ENCODE results near the gene NYNRIN. TPM values are rescaled to one million over a fixed set of nuclear protein-coding genes. Genes with fewer than 3 reads are reported as not detected.
A peak's percentile ranks its signal among the peaks of the same experiment; 100 is the strongest.

Gene NYNRIN
- total RNA-seq, 1 donor from 2014 or later, result 10.4 TPM

DNA sequence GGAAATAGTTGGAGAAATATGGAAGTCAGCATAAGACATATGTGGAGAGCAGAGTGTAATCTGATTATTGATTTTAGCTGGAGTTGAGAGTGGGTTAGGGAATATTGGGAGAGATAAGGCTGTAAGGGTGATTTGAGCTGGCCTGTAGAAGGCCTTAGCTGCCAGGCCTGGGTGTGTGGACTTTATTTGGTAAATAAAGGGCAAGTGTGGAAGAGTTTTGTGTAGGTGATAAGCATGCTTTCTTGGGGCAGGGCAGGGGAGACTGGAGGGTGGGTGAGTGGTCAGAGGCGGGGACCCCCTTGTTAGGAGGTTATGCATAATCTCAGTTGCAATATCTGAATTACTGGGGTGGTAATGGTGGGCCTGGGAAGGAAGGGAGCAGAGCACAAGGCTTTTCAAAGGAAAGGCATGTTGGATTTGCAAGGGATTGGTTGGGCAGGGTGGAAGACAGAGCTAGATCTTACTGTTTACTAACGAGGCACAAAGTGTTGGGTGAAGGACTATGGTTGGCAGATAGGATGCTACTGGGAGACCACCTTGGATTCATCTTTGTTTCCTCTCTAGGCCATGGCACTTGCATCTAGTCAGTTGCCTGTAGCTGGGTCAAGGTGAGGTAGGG lies 36.5 kb downstream of the NYNRIN start:
- H3K9me3 Mint-ChIP-seq, result no peaks in the 10 kb centered on the region

DNA sequence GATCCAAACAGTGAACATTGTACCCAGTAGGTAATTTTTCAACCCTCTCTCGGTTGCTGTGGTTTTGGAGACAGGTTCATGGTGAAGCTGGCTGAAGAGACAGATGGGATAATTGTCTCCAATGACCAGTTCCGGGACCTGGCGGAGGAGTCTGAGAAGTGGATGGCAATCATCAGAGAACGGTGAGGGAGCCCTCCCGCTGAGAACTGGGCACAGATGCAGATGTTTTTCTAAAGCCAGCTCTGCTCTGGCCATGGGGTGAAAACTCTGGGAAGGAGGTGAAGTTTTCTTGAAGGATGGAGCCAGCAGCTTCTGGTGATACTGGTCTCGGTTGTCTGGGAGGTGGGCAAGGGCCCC lies 37.2 kb downstream of the NYNRIN start:
- no peaks in the 10 kb centered on the region for H3K9me3 Mint-ChIP-seq
- peaks cover 5% of the 10 kb centered on the region for H3K36me3 Mint-ChIP-seq (ENCODE audit: low read depth)
- peak overlapping the region; percentile 85 for H3K4me3 Mint-ChIP-seq
- peaks cover 28% of the 10 kb centered on the region for H3K4me1 Mint-ChIP-seq
- no peak overlapping the region for H3K27ac Mint-ChIP-seq (ENCODE audit: unreplicated experiment)
- DNase-seq (ENCODE audit: low read depth, low spot score), result no peak
- TF ChIP-seq, protein P1, sequence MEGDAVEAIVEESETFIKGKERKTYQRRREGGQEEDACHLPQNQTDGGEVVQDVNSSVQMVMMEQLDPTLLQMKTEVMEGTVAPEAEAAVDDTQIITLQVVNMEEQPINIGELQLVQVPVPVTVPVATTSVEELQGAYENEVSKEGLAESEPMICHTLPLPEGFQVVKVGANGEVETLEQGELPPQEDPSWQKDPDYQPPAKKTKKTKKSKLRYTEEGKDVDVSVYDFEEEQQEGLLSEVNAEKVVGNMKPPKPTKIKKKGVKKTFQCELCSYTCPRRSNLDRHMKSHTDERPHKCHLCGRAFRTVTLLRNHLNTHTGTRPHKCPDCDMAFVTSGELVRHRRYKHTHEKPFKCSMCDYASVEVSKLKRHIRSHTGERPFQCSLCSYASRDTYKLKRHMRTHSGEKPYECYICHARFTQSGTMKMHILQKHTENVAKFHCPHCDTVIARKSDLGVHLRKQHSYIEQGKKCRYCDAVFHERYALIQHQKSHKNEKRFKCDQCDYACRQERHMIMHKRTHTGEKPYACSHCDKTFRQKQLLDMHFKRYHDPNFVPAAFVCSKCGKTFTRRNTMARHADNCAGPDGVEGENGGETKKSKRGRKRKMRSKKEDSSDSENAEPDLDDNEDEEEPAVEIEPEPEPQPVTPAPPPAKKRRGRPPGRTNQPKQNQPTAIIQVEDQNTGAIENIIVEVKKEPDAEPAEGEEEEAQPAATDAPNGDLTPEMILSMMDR (conservative IDR thresholded peaks at IDR 0.05), result no peak
- no peaks in the 10 kb centered on the region for H3K27me3 Mint-ChIP-seq (ENCODE audit: low read depth)

More for the DNA sequence above, 36.5 kb downstream of the NYNRIN start:
- Mint-ChIP-seq H3K4me1 (peaks cover 26% of the 10 kb centered on the region), H3K27ac (ENCODE audit: unreplicated experiment) (peak overlapping the region; percentile 59), H3K27me3 (ENCODE audit: low read depth) (no peaks in the 10 kb centered on the region), H3K4me3 (peak overlapping the region; percentile 2), H3K36me3 (ENCODE audit: low read depth) (peaks cover 5% of the 10 kb centered on the region)
- TF ChIP-seq, protein P1 (conservative IDR thresholded peaks at IDR 0.05), result no peak
- DNase-seq (ENCODE audit: low read depth, low spot score), result no peak

DNA sequence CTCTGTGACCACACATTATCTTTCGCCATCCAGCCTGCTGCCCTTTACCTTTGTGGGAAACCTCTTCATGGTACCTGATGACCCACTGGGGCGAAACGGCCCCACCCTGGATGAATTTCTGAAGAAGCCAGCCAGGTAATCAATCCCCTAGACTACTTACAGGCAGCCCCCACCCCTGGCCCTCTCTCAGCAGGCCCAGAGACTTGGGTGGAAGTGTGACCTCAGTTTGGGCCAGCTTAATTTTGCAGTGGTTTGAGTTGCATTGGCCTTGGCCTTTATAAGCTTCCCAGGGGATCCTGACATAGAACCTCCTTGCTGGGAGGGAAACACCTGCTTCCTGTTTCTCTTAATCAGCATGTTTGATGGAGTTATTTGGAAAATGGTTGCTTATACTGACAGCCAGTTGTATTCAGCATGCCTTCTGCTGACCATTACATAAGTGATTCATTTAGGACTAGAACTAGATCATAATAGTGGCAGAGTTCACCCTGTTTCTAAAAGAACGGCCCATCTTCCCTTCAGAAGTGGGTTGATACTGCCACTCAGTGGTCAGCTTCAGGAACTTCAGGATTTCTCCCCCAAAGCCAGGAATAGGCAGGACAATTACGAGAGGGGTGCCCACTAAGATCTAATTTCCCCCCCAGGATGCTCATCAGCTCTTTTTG lies 37.7 kb downstream of the NYNRIN start:
- Mint-ChIP-seq H3K9me3 (no peaks in the 10 kb centered on the region), H3K27ac (ENCODE audit: unreplicated experiment) (no peak overlapping the region), H3K27me3 (ENCODE audit: low read depth) (no peaks in the 10 kb centered on the region), H3K36me3 (ENCODE audit: low read depth) (peaks cover 5% of the 10 kb centered on the region), H3K4me1 (peaks cover 27% of the 10 kb centered on the region), H3K4me3 (peak overlapping the region; percentile 85)
- TF ChIP-seq, protein P1 (conservative IDR thresholded peaks at IDR 0.05), result peak; percentile 81
- DNase-seq (ENCODE audit: low read depth, low spot score), result peak; percentile 38

DNA sequence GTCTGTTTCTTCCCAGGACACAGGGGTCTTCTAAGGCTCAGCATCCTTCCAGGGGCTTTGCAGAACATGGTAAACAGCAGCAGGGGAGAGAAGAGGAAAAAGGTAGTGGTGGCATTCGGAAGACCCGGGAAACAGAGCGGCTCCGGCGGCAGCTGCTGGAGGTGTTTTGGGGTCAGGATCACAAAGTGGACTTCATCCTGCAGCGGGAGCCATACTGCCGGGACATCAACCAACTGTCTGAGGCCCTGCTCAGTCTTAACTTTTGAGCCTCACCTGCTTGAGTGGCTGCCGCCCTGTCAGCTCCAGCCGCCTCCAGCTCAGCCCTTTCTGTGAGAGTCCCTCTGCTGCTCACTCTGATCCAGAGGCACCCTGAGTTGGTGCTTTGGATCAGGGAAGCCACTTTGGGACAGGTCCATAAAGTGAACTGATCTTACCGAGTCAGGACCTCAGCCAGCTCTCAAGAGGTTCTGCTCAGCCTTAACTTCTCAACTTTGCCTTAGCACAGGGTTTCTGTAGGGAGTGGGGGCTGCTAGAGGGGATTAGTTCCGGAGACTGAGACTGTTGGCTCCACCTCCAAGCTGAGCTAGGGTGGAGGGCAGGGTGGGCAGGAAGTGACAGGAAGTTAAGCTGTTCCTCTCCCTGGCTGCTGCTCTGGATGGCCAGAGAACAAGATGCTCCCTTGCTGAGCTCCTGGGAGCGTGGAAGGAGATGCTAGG lies 38.4 kb downstream of the NYNRIN start:
- H3K4me1 Mint-ChIP-seq, result peaks cover 27% of the 10 kb centered on the region
- no peak for DNase-seq (ENCODE audit: low read depth, low spot score)
- H3K36me3 Mint-ChIP-seq (ENCODE audit: low read depth), result peaks cover 5% of the 10 kb centered on the region
- no peak overlapping the region for H3K27ac Mint-ChIP-seq (ENCODE audit: unreplicated experiment)
- no peaks in the 10 kb centered on the region for H3K9me3 Mint-ChIP-seq
- no peaks in the 10 kb centered on the region for H3K27me3 Mint-ChIP-seq (ENCODE audit: low read depth)
- TF ChIP-seq, protein P1 (conservative IDR thresholded peaks at IDR 0.05), result peak; percentile 13
- peak overlapping the region; percentile 85 for H3K4me3 Mint-ChIP-seq

DNA sequence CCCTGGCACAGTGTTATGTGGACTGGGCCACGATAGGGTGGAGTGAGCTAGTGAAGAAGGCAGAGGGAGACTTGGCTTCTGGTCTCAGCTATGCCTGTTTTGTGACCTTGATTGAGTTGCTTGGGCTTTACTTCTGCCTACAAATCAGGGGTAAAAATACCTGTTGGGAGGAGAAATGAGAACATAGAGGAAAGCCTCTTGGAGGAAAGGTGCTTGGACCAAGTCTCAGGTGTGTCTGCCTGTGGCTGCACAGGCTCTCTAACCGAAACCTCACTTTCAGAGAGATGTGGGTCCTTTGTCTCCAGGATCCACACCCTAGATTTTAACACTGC lies 38.9 kb downstream of the NYNRIN start:
- Mint-ChIP-seq H3K27me3 (ENCODE audit: low read depth) (peaks cover 3% of the 10 kb centered on the region), H3K27ac (ENCODE audit: unreplicated experiment) (no peak overlapping the region), H3K4me1 (peaks cover 31% of the 10 kb centered on the region), H3K9me3 (no peaks in the 10 kb centered on the region), H3K4me3 (no peak overlapping the region), H3K36me3 (ENCODE audit: low read depth) (peaks cover 7% of the 10 kb centered on the region)
- TF ChIP-seq, protein P1 (conservative IDR thresholded peaks at IDR 0.05), result no peak
- no peak for DNase-seq (ENCODE audit: low read depth, low spot score)
